K562 (cell line): ENCODE data around the gene ANKRD11. TPM values are rescaled to one million over a fixed set of nuclear protein-coding genes. Genes with fewer than 3 reads are reported as not detected.
"Not testable (repeated sequence)": the region's sequence is repeated elsewhere in the genome, so short reads cannot be mapped to it uniquely, and the experiment has no call there.

Experiments
- ATAC-seq: fragments of 200-7000 bp; cut with Tn5 transposase; 3 replicates; pipeline ENCODE4 v1.9.1; 2020; ENCODE audit warnings: moderate library complexity
- BruUV-seq: library from RNA; stranded (reverse); fragments of 400-500 nt; replicated peaks from 2 replicates; lab custom pipeline; 2021; lab: Mats Ljungman, UMichigan
- CTCF ChIA-PET: fragments of 300-600 bp; formaldehyde crosslinking; extraction: SDS; loops from one replicate; lab custom pipeline; 2021; ENCODE audit warnings: low intra/inter-chr PET ratio; lab: Yijun Ruan, JAX
- POLR2A ChIA-PET: fragments of 300-600, 350-650 bp; sonication (Branson Sonifier 250); formaldehyde crosslinking; extraction: SDS; loops from one replicate; lab custom pipeline; 2021; ENCODE audit warnings: antibody characterized with exemption, inconsistent platforms; lab: Yijun Ruan, JAX
- DNase-seq, 4 experiments: peaks; one replicate each; pipeline versions ENCODE4 v3.0.0 to v3.0.0-alpha.2; 2011 to 2018; ENCODE audit warnings: low spot score in 3 of 4, mixed read lengths in 3 of 4; ENCODE audit errors: extremely low read depth in 1 of 4
- FAIRE-seq: peaks from 2 replicates; lab custom pipeline; 2011; peaks lifted over from hg19 to GRCh38; lab: Jason Lieb, UNC
- H2AFZ ChIP-seq: 2 replicates; pipeline ENCODE4 v1.6.0; 2011; ENCODE audit warnings: low read depth, low read length, control low read depth, inconsistent platforms
- H3K27ac ChIP-seq: fragments of 200-600 bp; 3 replicates; pipeline ENCODE4 v1.8.0; 2011; ENCODE audit warnings: low read depth, mild to moderate bottlenecking, control low read depth, inconsistent platforms, low read length, moderate library complexity, mixed read lengths; ENCODE audit errors: extremely low read depth
- H3K27me3 ChIP-seq, 2 experiments: fragments of 300-600 bp in 1 of 2; 2 replicates in 1 of 2; 3 replicates in 1 of 2; pipeline versions ENCODE4 v1.6.0 to v1.8.0; 2011; ENCODE audit warnings: inconsistent platforms in 2 of 2, low read length in 2 of 2, mild to moderate bottlenecking in 1 of 2, mixed read lengths in 1 of 2, moderate library complexity in 1 of 2; ENCODE audit not compliant: control insufficient read depth in 2 of 2, insufficient read depth in 2 of 2
- H3K36me3 ChIP-seq: fragments of 300-600 bp; 3 replicates; pipeline ENCODE4 v1.8.0; 2011; ENCODE audit warnings: mild to moderate bottlenecking, low read length, inconsistent platforms; ENCODE audit not compliant: control insufficient read depth, insufficient read depth
- H3K4me1 ChIP-seq, 2 experiments: fragments of 200-600 bp in 1 of 2; replicated peaks in 1 of 2; 2 replicates in 1 of 2; 3 replicates in 1 of 2; pipeline versions ENCODE4 v1.5.1 to v1.8.0; 2011; ENCODE audit warnings: inconsistent platforms in 2 of 2, low read length in 2 of 2, mild to moderate bottlenecking in 1 of 2, mixed read lengths in 1 of 2, moderate library complexity in 1 of 2; ENCODE audit not compliant: control insufficient read depth in 2 of 2, insufficient read depth in 2 of 2
- H3K4me2 ChIP-seq: 2 replicates; pipeline ENCODE4 v1.6.1; 2011; ENCODE audit warnings: low read length, control low read depth, inconsistent platforms, mixed read lengths; ENCODE audit not compliant: insufficient read depth
- H3K4me3 ChIP-seq: fragments of 200-600 bp; sonication (generic), shearing (Covaris generic); 2 replicates; pipeline ENCODE4 v1.5.1; 2016; ENCODE audit warnings: control low read depth, inconsistent platforms
- H3K79me2 ChIP-seq: fragments of 200-600 bp; 3 replicates; pipeline ENCODE4 v1.8.0; 2011; ENCODE audit warnings: low read length, inconsistent platforms; ENCODE audit not compliant: control insufficient read depth, insufficient read depth
- H3K9ac ChIP-seq, 2 experiments: 2 replicates each; pipeline versions ENCODE4 v1.6.0 to v1.6.1; 2011; ENCODE audit warnings: low read depth in 2 of 2, low read length in 2 of 2, control low read depth in 1 of 2, inconsistent platforms in 1 of 2, mild to moderate bottlenecking in 1 of 2, mixed read lengths in 1 of 2; ENCODE audit not compliant: insufficient read depth in 1 of 2
- H3K9me1 ChIP-seq: one replicate; pipeline ENCODE4 v1.6.0; 2011; ENCODE audit warnings: inconsistent platforms, mild to moderate bottlenecking, low read length, moderate library complexity; ENCODE audit not compliant: control insufficient read depth, insufficient read depth
- H3K9me3 ChIP-seq: replicated peaks from 2 replicates; pipeline ENCODE4 v1.5.1; 2011; ENCODE audit warnings: low read depth, low read length, inconsistent platforms; ENCODE audit not compliant: control insufficient read depth, insufficient read depth
- H4K20me1 ChIP-seq: replicated peaks from 2 replicates; pipeline ENCODE4 v1.6.1; 2011; ENCODE audit warnings: low read length, inconsistent platforms, mixed read lengths; ENCODE audit not compliant: control insufficient read depth, insufficient read depth
- CC2D1A ChIP-seq: fragments of 450-650 bp; IDR thresholded peaks from 2 replicates; pipeline ENCODE4 v1.6.1; 2017; ENCODE audit warnings: mild to moderate bottlenecking
- GTF2F1 ChIP-seq: IDR thresholded peaks from 2 replicates; pipeline ENCODE4 v1.6.1; 2011; ENCODE audit warnings: low read depth, low read length, improper control_type of control experiment
- HNRNPL ChIP-seq: fragments of 200-400 bp; formaldehyde crosslinking; IDR thresholded peaks from 2 replicates; pipeline ENCODE4 v1.6.1; 2017; ENCODE audit warnings: low read depth, mild to moderate bottlenecking, low read length
- POLR2G ChIP-seq: fragments of 200-400 bp; formaldehyde crosslinking; IDR thresholded peaks from 2 replicates; pipeline ENCODE4 v1.6.1; 2017; ENCODE audit warnings: low read depth, mild to moderate bottlenecking, antibody characterized with exemption, low read length, moderate library complexity
- RBM22 ChIP-seq: fragments of 200-400 bp; formaldehyde crosslinking; IDR thresholded peaks from 2 replicates; pipeline ENCODE4 v1.6.1; 2018; ENCODE audit warnings: low read length, low read depth; ENCODE audit not compliant: poor library complexity, severe bottlenecking
- RNF219 ChIP-seq: fragments of 250-450 bp; sonication (Bioruptor Pico); IDR thresholded peaks from 2 replicates; pipeline ENCODE4 v1.5.0; 2022; ENCODE audit warnings: mild to moderate bottlenecking
- SP1 ChIP-seq: sonication (generic); formaldehyde crosslinking; IDR thresholded peaks from 2 replicates; pipeline ENCODE4 v1.8.1; 2022; ENCODE audit warnings: mild to moderate bottlenecking, missing genetic modification reagents
- SP2 ChIP-seq: IDR thresholded peaks from 2 replicates; pipeline ENCODE4 v1.6.1; 2011; ENCODE audit warnings: mild to moderate bottlenecking, low read depth, low read length, moderate library complexity; ENCODE audit not compliant: poor library complexity, severe bottlenecking; ENCODE audit errors: extremely low read depth
- ZC3H11A ChIP-seq: IDR thresholded peaks from 2 replicates; pipeline ENCODE4 v1.6.1; 2012; ENCODE audit warnings: low read depth, low read length, improper control_type of control experiment
- ZNF134 ChIP-seq: fragments of 250-450 bp; sonication (Bioruptor Pico); conservative IDR thresholded peaks from 2 replicates; pipeline ENCODE4 v1.4.0; 2020
- WGBS: fragments of 100-300 bp; shearing (Covaris generic); methylation state at CpG from one replicate; pipeline ENCODE4 v1.1.6; 2016; ENCODE audit warnings: low coverage, mixed read lengths; ENCODE audit not compliant: insufficient coverage; ENCODE audit errors: missing lambda C conversion rate; 5-methylcytosine and 5-hydroxymethylcytosine counted together
- in situ Hi-C: fragments of 300-500 bp; cut with MboI; formaldehyde crosslinking; loops from 4 replicates; pipeline ENCODE4 v1.15.0; 2018; ENCODE audit warnings: inconsistent platforms, mixed read lengths
- intact Hi-C: fragments of 100-400 bp; cut with micrococcal nuclease; formaldehyde crosslinking; loops from 2 replicates; pipeline ENCODE4 v1.14.2; 2022
- polyA plus RNA-seq, 8 experiments: library from polyadenylated mRNA; depleted of rRNA in 4 of 8; stranded (reverse) in 5 of 8; unstranded in 3 of 8; fragments of >200 nt; fragmentation: Nextera tagmentation in 2 of 8; fragmentation: Illumina TruSeq in 1 of 8; extraction: Ambion mirVana in 2 of 8; extraction: Trizol in 1 of 8; gene quantifications; 2 replicates each; pipeline versions ENCODE4 v1.2.1 to v1.2.3, GENCODE V29; 2011 to 2014; ENCODE audit warnings: inconsistent platforms in 1 of 8, missing spikeins in 1 of 8
- total RNA-seq, 7 experiments: library from RNA; depleted of rRNA in 6 of 7; stranded (reverse); fragments of >200 nt in 6 of 7; fragmentation: Illumina TruSeq in 2 of 7; extraction: Trizol in 2 of 7; gene quantifications; 2 replicates each; pipeline versions ENCODE4 v1.2.1 to v1.2.3, GENCODE V29; 2011 to 2021; ENCODE audit warnings: low replicate concordance in 1 of 7
- TF ChIP-seq, protein P1 (sequence below): IDR thresholded peaks from 2 replicates; pipeline ENCODE4 v1.6.1; 2014; ENCODE audit warnings: antibody characterized with exemption

The ANKRD11 gene
- total and polyA plus RNA-seq, 9 of the 15 experiments (the other 6 are each of a cell fraction or from before 2014, with no cell fraction given) = 4.7 to 126 (median 31.7) TPM

DNA sequence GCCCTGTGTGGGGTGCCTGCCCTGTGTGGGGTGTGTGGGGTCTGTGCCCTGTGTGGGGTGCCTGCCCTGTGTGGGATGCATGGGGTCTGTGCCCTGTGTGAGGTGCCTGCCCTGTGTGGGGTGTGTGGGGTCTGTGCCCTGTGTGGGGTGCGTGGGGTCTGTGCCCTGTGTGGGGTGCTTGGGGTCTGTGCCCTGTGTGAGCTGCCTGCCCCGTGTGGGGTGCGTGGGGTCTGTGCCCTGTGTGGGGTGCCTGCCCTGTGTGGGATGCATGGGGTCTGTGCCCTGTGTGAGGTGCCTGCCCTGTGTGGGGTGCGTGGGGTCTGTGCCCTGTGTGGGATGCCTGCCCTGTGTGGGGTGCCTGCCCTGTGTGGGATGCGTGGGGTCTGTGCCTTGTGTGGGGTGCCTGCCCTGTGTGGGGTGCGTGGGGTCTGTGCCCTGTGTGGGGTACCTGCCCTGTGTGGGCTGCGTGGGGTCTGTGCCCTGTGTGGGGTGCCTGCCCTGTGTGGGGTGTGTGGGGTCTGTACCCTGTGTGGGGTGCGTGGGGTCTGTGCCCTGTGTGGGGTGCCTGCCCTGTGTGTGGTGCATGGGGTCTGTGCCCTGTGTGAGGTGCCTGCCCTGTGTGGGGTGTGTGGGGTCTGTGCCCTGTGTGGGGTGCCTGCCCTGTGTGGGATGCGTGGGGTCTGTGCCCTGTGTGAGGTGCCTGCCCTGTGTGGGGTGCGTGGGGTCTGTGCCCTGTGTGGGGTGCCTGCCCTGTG lies 190.8 kb downstream of the ANKRD11 start:
- BruUV-seq, FAIRE-seq, H3K9ac ChIP-seq, H3K4me2 ChIP-seq, H3K27me3 ChIP-seq, H2AFZ ChIP-seq, in situ Hi-C loops, DNase-seq, H3K9me3 ChIP-seq, H3K27ac ChIP-seq, POLR2A ChIA-PET, H3K4me3 ChIP-seq, CTCF ChIA-PET, intact Hi-C loops, ATAC-seq: not testable (repeated sequence)
- H3K36me3 ChIP-seq = peaks cover 64% of the 10 kb centered on the region; the same call in 2 of the 3 replicates
- peaks cover 0 to 50% of the 10 kb centered on the region in 2 experiments; a peak in 2 of 5 replicates for H3K4me1 ChIP-seq
- peaks cover 84% of the 10 kb centered on the region for H3K79me2 ChIP-seq
- 100% methylated on average over 5 of the region's 10 CpGs for WGBS
- H4K20me1 ChIP-seq = peaks cover 31% of the 10 kb centered on the region
- TF ChIP-seq RBM22 (peak; percentile 77), POLR2G (peak; percentile 61)
- peaks cover 16% of the 10 kb centered on the region for H3K9me1 ChIP-seq

DNA sequence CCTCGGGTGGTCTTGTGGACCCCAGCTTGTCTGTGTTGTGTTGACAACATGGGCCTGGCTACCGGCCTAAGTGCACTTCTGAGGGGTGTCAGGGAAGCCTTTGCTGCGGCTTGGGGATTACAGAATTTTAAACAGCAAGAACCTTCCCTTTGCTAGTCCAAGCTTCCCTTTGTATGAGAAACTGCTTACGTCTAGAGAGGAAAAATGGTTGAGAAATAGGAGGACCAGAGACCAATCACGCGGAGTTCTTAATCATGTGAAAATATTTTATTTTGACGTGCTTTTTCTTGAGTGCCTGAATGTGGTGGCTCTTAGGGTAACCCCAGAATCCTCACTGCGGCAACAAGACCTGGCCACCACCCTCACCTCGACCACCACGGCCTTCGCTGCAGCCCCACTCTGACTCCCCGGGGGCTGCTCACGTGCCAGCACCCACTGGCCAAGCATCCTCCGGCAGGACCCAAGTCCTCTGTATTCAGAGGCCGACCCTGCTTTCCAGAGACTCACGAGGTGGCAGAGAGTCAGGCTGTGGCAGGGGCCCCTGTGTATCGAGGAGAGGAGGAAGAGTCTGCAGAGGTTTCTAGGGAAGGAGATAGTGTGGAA lies 191.6 kb downstream of the ANKRD11 start:
- Histone ChIP-seq H3K27ac (no peak overlapping the region), H3K36me3 (peaks cover 56% of the 10 kb centered on the region; the same call in 2 of the 3 replicates), H3K79me2 (peaks cover 84% of the 10 kb centered on the region), H4K20me1 (peaks cover 33% of the 10 kb centered on the region), H3K27me3 (no peaks in the 10 kb centered on the region), H3K4me1 (peaks cover 7 to 58% of the 10 kb centered on the region in 2 experiments; a peak in 4 of 5 replicates), H3K4me3 (no peak overlapping the region), H3K9me3 (no peaks in the 10 kb centered on the region), H3K9ac (peak overlapping the region in 1 of 2 experiments; percentile 35; a peak in 1 of 4 replicates), H3K9me1 (peaks cover 20% of the 10 kb centered on the region), H2AFZ (no peak overlapping the region), H3K4me2 (no peak overlapping the region)
- FAIRE-seq (no peak), ATAC-seq (no peak), DNase-seq (no peak)
- ChIA-PET POLR2A (interaction anchor here (0.7 to 1.2 kb wide), 2 partner anchors 17 to 22 kb away, joined by 3 to 4 read pairs; no protein-coding TSS in a partner anchor), CTCF (no interaction called here)
- intact Hi-C loops (no loop called here), in situ Hi-C loops (no loop called here)
- 96% methylated on average over 17 of the region's 17 CpGs for WGBS
- BruUV-seq = no TSS peak
- TF ChIP-seq RNF219 (CRISPR knock-in tag) (no peak), SP2 (no peak), ZNF134 (CRISPR knock-in tag) (no peak), SP1 (CRISPR knock-in tag) (no peak), HNRNPL (no peak), ZC3H11A (no peak), CC2D1A (no peak), GTF2F1 (no peak)
- TF ChIP-seq, protein P1, sequence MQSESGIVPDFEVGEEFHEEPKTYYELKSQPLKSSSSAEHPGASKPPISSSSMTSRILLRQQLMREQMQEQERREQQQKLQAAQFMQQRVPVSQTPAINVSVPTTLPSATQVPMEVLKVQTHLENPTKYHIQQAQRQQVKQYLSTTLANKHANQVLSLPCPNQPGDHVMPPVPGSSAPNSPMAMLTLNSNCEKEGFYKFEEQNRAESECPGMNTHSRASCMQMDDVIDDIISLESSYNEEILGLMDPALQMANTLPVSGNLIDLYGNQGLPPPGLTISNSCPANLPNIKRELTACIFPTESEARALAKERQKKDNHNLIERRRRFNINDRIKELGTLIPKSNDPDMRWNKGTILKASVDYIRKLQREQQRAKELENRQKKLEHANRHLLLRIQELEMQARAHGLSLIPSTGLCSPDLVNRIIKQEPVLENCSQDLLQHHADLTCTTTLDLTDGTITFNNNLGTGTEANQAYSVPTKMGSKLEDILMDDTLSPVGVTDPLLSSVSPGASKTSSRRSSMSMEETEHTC = no peak
